Subcutaneous adipose tissue (tissue), 4 donors: ENCODE results near the gene RIPOR2. TPM values are rescaled to one million over a fixed set of nuclear protein-coding genes. Genes with fewer than 3 reads are reported as not detected.

Source experiments
- total RNA-seq, 4 donors: library from RNA; depleted of rRNA; stranded (reverse); fragments of >200 nt; gene quantifications; one replicate each; pipeline ENCODE4 v1.1.0, GENCODE V29; 2016
- TF ChIP-seq, protein P1 (sequence below): fragments of 450-650 bp; IDR thresholded peaks from one replicate; pipeline ENCODE4 v1.5.1; 2016; ENCODE audit warnings: low read depth, mild to moderate bottlenecking, control low read depth, antibody characterized with exemption, moderate library complexity

RIPOR2 gene, protein sequence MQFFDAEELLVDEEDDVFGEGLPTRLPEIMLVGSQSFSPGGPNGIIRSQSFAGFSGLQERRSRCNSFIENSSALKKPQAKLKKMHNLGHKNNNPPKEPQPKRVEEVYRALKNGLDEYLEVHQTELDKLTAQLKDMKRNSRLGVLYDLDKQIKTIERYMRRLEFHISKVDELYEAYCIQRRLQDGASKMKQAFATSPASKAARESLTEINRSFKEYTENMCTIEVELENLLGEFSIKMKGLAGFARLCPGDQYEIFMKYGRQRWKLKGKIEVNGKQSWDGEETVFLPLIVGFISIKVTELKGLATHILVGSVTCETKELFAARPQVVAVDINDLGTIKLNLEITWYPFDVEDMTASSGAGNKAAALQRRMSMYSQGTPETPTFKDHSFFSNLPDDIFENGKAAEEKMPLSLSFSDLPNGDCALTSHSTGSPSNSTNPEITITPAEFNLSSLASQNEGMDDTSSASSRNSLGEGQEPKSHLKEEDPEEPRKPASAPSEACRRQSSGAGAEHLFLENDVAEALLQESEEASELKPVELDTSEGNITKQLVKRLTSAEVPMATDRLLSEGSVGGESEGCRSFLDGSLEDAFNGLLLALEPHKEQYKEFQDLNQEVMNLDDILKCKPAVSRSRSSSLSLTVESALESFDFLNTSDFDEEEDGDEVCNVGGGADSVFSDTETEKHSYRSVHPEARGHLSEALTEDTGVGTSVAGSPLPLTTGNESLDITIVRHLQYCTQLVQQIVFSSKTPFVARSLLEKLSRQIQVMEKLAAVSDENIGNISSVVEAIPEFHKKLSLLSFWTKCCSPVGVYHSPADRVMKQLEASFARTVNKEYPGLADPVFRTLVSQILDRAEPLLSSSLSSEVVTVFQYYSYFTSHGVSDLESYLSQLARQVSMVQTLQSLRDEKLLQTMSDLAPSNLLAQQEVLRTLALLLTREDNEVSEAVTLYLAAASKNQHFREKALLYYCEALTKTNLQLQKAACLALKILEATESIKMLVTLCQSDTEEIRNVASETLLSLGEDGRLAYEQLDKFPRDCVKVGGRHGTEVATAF
- total RNA-seq = 10 to 100 TPM in 2 of 4 donors, 1 to 10 TPM in 2; 7.9 to 36.1 (median 9.2) TPM

- TF ChIP-seq, protein P1, sequence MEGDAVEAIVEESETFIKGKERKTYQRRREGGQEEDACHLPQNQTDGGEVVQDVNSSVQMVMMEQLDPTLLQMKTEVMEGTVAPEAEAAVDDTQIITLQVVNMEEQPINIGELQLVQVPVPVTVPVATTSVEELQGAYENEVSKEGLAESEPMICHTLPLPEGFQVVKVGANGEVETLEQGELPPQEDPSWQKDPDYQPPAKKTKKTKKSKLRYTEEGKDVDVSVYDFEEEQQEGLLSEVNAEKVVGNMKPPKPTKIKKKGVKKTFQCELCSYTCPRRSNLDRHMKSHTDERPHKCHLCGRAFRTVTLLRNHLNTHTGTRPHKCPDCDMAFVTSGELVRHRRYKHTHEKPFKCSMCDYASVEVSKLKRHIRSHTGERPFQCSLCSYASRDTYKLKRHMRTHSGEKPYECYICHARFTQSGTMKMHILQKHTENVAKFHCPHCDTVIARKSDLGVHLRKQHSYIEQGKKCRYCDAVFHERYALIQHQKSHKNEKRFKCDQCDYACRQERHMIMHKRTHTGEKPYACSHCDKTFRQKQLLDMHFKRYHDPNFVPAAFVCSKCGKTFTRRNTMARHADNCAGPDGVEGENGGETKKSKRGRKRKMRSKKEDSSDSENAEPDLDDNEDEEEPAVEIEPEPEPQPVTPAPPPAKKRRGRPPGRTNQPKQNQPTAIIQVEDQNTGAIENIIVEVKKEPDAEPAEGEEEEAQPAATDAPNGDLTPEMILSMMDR = no peak
Measured at GRCh38 chr6:24935366-24936152, at the start of gene RIPOR2. TSS of gene RIPOR2 (minus strand) at chr6:24935960. CDS start at chr6:24935898, 62 bp downstream.

GRCh38 chr6:24985323-24985722 lies 49.6 kb upstream of the RIPOR2 start:
- TF ChIP-seq, protein P1 = no peak

DNA sequence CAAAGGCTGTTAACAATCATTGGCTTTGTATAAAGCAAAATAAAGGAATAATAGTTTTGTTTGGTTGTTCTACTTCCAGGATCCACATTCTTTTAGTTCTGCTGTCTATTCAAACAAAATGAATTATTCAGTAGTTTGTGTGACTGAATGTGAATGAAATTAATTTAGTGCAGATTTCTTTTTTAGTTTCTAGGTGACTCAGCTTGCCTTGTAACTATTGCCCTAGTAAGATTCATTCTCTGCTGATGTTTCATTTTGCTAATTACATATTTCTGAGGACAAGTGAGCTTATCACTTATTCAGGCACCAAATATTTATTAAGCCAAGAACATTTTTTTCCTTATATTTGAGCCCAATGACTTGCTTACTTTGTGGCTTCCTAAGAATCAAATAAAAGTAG lies 46.5 kb upstream of the RIPOR2 start:
- TF ChIP-seq, protein P1 = no peak

GRCh38 chr6:24981386-24981760 lies 45.6 kb upstream of the RIPOR2 start:
- TF ChIP-seq, protein P1 = no peak

DNA sequence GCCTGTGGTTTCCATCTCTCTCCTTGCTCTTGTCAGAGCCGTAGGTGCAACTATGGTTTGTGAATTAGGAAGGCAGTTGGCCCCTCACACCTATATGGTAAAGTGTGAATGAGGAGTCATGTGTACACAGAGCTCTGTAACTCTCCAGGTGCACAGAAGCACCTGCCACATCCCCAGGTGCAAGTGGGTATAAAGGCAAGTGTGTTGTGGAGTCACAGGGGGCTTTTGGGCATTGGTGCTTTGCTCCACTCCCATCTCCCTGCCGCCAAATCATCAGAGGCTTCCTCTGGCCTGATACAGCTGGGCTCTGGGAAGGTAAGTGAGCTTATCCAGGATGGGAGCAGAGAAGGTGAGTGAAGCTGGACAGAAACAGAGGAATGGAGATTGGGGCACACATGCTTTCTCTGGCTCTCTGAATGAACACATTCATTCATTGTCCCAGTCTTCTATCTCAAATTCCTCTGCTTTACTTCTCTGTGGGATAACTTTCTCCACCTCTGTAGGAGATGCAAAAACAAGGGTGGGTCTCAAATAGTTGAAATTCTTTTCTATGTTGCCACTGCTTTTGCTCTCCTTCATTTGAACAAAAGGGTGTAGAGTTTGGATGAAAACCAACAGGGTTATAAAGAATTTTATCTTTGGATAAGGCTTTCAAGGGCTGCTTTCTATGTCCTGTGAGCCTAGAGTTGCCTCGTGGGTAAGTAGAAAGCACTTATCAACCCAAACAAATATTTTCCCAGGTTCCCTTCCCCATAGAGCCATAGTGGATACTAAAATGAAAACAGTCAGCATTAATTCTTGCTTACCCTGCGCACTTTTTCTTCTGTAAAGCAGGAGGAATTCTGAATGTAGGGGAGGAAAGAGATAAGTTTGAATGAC lies 45.0 kb upstream of the RIPOR2 start:
- TF ChIP-seq, protein P1 = no peak

- TF ChIP-seq, protein P1 = no peak
Measured at GRCh38 chr6:24979176-24979575, 43.4 kb upstream of the RIPOR2 start.
